Activated naive CD4-positive, alpha-beta T cell treated with anti-CD3 and anti-CD28 coated beads, Interleukin-2, amount 50 U/mL, for 72 hours (primary cell): ENCODE measurements around the gene VSNL1. TPM values are rescaled to one million over a fixed set of nuclear protein-coding genes. Genes with fewer than 3 reads are reported as not detected.

ENCODE experiments used
- ATAC-seq, 2 donors: fragments of 150-1000 bp; cut with Tn5 transposase; 2 replicates each; pipeline ENCODE4 v1.10.0; 2021; ENCODE audit warnings: mild to moderate bottlenecking in 2 of 2, moderate library complexity in 2 of 2
- DNase-seq, 2 donors: peaks; one replicate each; pipeline ENCODE4 v3.0.0; 2021 to 2022; ENCODE audit warnings: low spot score in 2 of 2
- H3K27ac Mint-ChIP-seq, 2 donors: one replicate each; pipeline ENCODE4 v1.8.0; 2022; ENCODE audit warnings: mild to moderate bottlenecking in 2 of 2, mixed read lengths in 2 of 2
- H3K36me3 Mint-ChIP-seq, 2 donors: one replicate each; pipeline ENCODE4 v1.8.0; 2022; ENCODE audit warnings: mixed read lengths in 2 of 2
- H3K9me3 Mint-ChIP-seq, 2 donors: one replicate each; pipeline ENCODE4 v1.8.0; 2022; ENCODE audit warnings: mixed read lengths in 2 of 2
- total RNA-seq, 2 donors: library from RNA; stranded (reverse); gene quantifications; one replicate each; pipeline ENCODE4 v1.2.3, GENCODE V29; 2022

VSNL1 gene
- total RNA-seq, result not detected

GRCh38 chr2:17540093-17540812 lies at the start of gene VSNL1:
VSNL1 (plus strand) TSS chr2:17540696; CDS start chr2:17592075, 51,379 bp downstream.
- no peak within 1 kb of the TSS for H3K27ac Mint-ChIP-seq
- no peak for DNase-seq
- peaks cover 12 to 20% of the 10 kb centered on the region in 2 donors for H3K36me3 Mint-ChIP-seq
- H3K9me3 Mint-ChIP-seq, result peaks cover 6 to 16% of the 10 kb centered on the region in 2 donors
- no peak for ATAC-seq

DNA sequence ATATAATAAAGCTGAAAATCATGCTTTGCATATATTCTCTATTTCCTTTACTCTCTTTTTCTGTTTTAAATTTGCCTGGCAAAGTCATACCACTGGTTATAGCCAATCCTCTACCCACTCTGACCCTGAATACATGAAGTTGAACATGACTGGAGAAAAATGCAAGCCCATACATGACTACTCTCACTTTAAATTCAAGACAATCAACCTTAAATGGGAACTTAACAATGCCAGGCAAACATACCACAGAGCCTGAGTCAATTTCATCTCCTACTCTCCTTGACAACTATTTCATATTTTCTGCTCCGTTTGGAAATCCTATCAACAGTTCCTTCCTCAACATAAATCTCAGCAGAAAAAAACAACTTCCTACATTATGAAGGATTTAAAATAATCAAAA lies 44.9 kb upstream of the VSNL1 start:
- Mint-ChIP-seq H3K9me3 (no peaks in the 10 kb centered on the region), H3K36me3 (no peaks in the 10 kb centered on the region), H3K27ac (no peak overlapping the region)
- no peak for ATAC-seq
- no peak for DNase-seq

DNA sequence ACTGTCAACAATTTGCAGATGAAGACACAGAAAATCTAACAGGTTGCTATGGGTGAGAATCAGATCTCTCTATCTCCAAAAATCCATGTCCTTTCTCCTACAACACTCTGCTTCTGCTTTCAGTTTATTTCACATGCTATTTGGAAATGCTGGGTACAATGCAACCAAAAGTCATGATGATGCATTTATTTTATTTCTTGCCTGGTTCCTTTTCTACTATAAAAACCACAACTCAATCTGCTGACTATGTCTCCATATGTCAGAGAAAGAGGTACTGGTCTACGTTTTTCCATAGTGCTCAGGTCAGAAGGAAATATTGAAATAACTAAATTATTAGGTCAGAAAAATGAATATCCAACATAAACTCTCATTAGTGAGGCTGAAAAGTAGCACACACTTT lies 42.8 kb upstream of the VSNL1 start:
- ATAC-seq, result no peak
- no peak overlapping the region for H3K27ac Mint-ChIP-seq
- H3K9me3 Mint-ChIP-seq, result no peaks in the 10 kb centered on the region
- H3K36me3 Mint-ChIP-seq, result no peaks in the 10 kb centered on the region
- no peak for DNase-seq

DNA sequence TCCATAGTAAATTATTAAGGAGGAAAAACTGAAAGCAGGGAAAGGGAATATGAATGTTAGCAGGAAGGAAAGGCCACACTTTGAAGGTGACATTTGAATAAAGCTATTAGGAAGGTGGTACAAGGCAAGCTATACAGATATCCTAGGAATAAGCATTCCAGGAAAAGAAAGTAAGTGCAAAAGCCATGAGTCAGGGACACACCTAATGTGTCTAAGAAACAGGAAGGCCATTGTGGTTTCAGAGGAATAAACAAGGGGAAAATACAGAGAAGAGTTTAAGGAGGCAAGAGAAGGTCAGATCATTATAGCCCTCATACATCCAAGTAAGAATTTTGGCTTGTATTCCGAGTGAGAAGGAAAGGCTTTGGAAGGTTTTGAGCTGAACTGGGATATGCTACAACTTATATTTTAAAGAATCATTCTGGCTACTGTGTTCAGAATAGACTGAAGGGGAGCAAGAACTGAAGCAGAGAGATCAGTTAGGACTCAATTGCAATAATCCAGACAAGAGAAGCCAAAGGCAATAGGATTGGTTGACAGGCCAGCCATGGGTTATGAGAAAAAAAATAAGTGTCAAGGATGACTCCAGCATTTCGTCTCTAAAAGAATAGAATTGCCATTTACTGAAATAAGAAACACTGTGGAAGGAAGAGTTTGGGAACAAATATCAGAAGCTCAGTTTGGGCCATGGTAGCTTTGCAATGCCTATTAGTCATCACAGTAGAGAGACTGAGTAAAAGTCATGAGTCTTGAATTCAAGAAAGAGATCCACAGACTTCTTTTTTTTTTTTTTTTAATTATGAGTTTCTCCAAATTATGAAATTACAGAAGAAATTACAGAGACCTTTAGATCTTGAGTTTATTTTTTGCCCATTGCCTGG lies 33.5 kb upstream of the VSNL1 start:
- ATAC-seq (no peak), DNase-seq (no peak)
- Mint-ChIP-seq H3K36me3 (no peaks in the 10 kb centered on the region), H3K9me3 (no peaks in the 10 kb centered on the region), H3K27ac (no peak overlapping the region)

- ATAC-seq (no peak), DNase-seq (no peak)
- H3K27ac Mint-ChIP-seq, result no peak overlapping the region
- H3K36me3 Mint-ChIP-seq, result no peaks in the 10 kb centered on the region
- H3K9me3 Mint-ChIP-seq, result peaks cover 0 to 5% of the 10 kb centered on the region in 2 donors
Observed at GRCh38 chr2:17515652-17516051, 24.8 kb upstream of the VSNL1 start.

DNA sequence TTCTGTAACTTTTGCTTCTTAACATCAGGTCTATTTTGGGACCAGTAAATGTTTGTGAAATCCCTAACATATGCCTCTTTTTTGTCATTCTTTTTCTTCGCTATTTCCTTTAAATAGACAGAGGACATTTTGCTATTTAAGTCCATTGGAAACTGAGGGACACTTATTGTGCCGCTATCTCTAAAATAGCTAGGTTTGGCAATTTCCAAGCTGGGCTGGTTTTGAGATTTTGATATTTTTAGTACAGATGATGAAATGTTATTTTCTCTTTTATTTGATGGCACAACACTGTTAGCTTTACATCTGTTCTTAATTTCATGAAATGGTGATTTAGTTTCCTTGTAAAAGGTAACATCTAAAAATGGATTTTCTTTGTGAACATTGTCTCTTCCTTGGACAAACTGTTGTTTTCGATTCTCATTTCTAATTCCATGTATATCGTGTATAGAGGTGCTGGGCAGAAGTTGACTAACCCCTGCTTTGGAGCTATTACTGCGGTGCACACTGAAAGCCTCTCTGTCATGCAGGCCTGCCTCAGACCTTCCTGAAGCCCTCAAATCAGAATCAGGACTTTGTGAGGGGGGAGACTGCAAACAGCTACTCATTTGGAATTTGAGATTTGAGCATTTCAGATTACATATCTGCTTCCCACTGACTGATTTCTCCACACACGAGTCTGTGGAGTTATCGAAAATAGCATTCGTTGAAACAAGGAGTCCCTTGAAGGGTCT lies 22.9 kb upstream of the VSNL1 start:
- ATAC-seq, result no peak
- H3K9me3 Mint-ChIP-seq, result peaks cover 0 to 8% of the 10 kb centered on the region in 2 donors
- no peak for DNase-seq
- H3K36me3 Mint-ChIP-seq, result no peaks in the 10 kb centered on the region
- no peak overlapping the region for H3K27ac Mint-ChIP-seq

GRCh38 chr2:17518212-17519154 lies 22.0 kb upstream of the VSNL1 start, which contains the start of gene RAD51AP2:
RAD51AP2 (minus strand) TSS chr2:17518440; CDS start chr2:17518415, 25 bp downstream.
- ATAC-seq (peak in 1 of 2 donors; percentile 68), DNase-seq (peak in 1 of 2 donors; percentile 22)
- Mint-ChIP-seq H3K9me3 (peaks cover 0 to 8% of the 10 kb centered on the region in 2 donors), H3K27ac (no peak within 1 kb of the TSS), H3K36me3 (no peaks in the 10 kb centered on the region)

DNA sequence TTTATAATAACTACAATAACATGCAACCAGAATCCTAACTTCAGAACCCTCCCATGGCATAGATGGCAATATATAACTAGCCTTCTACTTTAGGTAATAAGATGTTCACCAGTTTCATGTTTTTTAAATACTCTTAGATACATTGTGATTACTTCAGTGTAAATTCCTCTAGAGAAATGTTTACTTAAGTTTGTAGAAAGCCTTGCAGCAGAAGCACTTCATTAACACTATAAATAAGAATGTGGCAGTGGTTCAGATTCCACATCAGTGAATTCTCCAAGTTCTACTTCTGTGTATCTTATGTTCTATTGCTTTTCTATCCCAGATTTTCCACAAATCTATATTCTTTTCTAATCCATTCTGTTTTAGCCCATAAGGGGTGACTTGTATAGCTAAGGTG lies 21.0 kb upstream of the VSNL1 start:
- Mint-ChIP-seq H3K36me3 (no peaks in the 10 kb centered on the region), H3K27ac (no peak overlapping the region), H3K9me3 (peaks cover 0 to 11% of the 10 kb centered on the region in 2 donors)
- ATAC-seq (no peak), DNase-seq (no peak)

DNA sequence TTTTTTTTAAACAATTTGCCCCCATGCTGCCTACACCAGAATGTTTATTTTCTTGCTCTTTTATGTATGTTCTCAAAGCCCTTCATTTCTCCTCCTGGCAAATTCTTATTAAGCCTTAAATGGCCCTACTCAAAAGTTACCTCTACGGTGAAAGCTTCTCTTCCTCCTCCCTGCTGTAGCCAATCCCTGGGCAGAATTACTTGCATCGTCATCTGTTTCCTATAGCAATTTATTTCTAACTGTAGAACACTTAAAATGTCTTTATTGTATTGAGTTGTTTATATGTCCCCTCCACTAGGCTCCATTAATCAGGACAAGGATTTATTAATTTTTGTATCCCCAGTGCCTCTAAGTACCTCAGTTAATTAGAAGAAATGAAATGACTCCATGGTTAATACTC lies 19.7 kb upstream of the VSNL1 start:
- no peak for ATAC-seq
- no peak for DNase-seq
- Mint-ChIP-seq H3K27ac (no peak overlapping the region), H3K36me3 (no peaks in the 10 kb centered on the region), H3K9me3 (peaks cover 0 to 9% of the 10 kb centered on the region in 2 donors)

- Mint-ChIP-seq H3K27ac (no peak overlapping the region), H3K36me3 (no peaks in the 10 kb centered on the region), H3K9me3 (peaks cover 0 to 7% of the 10 kb centered on the region in 2 donors)
- ATAC-seq (no peak), DNase-seq (no peak)
Observed at GRCh38 chr2:17521621-17522020, 18.9 kb upstream of the VSNL1 start.

GRCh38 chr2:17522303-17522702 lies 18.2 kb upstream of the VSNL1 start:
- no peaks in the 10 kb centered on the region for H3K36me3 Mint-ChIP-seq
- no peak for ATAC-seq

DNA sequence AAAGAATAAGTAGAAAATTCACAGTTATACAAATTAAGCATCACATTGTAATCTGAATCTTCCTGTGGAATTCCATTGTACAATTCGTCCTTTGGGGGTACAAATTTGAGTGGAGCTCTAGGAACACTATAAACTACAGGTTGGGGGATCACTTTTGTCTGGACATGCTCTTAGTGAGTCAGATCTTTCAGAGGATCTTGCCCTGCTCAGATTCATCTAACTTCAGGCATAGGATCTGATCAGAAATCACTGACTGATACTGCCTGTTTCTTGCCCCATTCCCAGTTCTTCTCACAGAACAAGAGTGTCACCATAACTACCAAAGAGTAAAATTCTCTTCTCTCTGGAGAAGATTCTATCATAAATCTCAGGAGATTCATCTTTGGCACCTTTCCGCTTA lies 10.7 kb upstream of the VSNL1 start:
- no peak for DNase-seq
- no peak for ATAC-seq
- Mint-ChIP-seq H3K27ac (no peak overlapping the region), H3K9me3 (no peaks in the 10 kb centered on the region), H3K36me3 (no peaks in the 10 kb centered on the region)

More at GRCh38 chr2:17522303-17522702, 18.2 kb upstream of the VSNL1 start:
- no peak for DNase-seq
- Mint-ChIP-seq H3K27ac (no peak overlapping the region), H3K9me3 (peaks cover 0 to 7% of the 10 kb centered on the region in 2 donors)

- ATAC-seq, result no peak
- no peak overlapping the region for H3K27ac Mint-ChIP-seq
- no peak for DNase-seq
- H3K9me3 Mint-ChIP-seq, result peaks cover 0 to 6% of the 10 kb centered on the region in 2 donors
- H3K36me3 Mint-ChIP-seq, result peaks cover 0 to 9% of the 10 kb centered on the region in 2 donors
Observed at GRCh38 chr2:17533546-17533945, 7.0 kb upstream of the VSNL1 start.

DNA sequence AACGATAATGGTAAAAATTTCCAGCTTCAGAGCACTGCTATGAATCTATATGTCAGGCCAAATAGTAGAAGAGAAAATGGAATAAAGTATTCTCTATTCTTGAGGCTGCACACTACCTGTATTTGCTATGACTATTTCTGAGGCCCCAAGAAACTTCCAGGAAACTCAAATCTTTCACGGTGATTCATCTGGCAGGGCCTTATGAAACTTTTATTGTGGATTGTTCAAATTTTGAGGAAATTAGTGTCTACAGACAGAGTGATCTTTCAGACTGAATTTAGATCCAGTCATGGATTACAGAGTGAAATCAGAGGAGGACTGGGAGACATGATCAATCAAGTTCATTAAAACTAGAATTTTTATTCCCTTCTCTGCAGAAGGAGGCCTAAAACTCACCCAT lies 4.1 kb upstream of the VSNL1 start:
- H3K9me3 Mint-ChIP-seq, result peaks cover 4 to 17% of the 10 kb centered on the region in 2 donors
- H3K36me3 Mint-ChIP-seq, result peaks cover 9 to 17% of the 10 kb centered on the region in 2 donors
- H3K27ac Mint-ChIP-seq, result no peak overlapping the region
- DNase-seq (no peak), ATAC-seq (no peak)

- H3K27ac Mint-ChIP-seq, result no peak overlapping the region
Observed at GRCh38 chr2:17538022-17538843, 2.3 kb upstream of the VSNL1 start.

More at GRCh38 chr2:17538022-17538843, 2.3 kb upstream of the VSNL1 start:
- ATAC-seq (peak in 1 of 2 donors; percentile 24), DNase-seq (no peak)
- Mint-ChIP-seq H3K36me3 (peaks cover 12 to 20% of the 10 kb centered on the region in 2 donors), H3K9me3 (peaks cover 6 to 18% of the 10 kb centered on the region in 2 donors)
